ENCODE results near the gene TRIM28. TPM values are rescaled to one million over a fixed set of nuclear protein-coding genes. Genes with fewer than 3 reads are reported as not detected.

TRIM28 gene
- total and polyA plus RNA-seq, 9 of the 15 experiments (the other 6 are each of a cell fraction or from before 2014, with no cell fraction given), result 12.1 to 797 (median 490) TPM

DNA sequence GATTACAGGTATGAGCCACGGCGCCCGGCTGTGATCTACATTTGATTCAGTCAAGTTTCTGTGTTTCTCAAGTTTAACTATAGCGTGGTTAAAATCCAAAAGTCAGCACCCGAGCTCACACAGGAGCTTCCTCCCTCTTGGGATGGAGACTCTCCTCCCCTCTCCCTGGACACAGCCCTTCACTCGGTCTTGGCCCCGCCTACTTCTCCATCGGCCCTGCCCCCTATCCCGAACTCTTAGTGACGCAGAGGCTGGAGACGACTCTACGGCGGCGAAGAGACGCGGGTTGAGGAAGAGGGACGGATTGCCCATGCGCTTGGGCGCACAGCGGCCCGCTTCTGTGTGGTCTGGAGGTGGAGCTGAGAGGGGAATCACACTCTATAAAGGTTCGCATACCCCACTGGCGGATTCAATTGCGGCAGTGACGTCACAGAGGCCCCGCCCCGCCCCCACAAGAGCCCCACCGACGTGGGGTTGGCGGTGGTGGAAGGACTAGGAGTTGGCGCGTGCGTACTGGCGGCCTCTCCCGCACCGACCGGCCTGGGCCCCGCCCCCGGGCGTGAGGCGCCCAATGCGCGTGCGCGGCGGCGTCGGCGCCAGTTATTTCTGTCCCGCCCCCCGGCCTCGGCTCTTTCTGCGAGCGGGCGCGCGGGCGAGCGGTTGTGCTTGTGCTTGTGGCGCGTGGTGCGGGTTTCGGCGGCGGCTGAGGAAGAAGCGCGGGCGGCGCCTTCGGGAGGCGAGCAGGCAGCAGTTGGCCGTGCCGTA is at the start of gene TRIM28 (continued):
- TF ChIP-seq ESRRA (IDR thresholded peaks at IDR 0.05; ENCODE audit: borderline replicate concordance, low read depth), result no peak; the same call in 1 of the 2 replicates

DNA sequence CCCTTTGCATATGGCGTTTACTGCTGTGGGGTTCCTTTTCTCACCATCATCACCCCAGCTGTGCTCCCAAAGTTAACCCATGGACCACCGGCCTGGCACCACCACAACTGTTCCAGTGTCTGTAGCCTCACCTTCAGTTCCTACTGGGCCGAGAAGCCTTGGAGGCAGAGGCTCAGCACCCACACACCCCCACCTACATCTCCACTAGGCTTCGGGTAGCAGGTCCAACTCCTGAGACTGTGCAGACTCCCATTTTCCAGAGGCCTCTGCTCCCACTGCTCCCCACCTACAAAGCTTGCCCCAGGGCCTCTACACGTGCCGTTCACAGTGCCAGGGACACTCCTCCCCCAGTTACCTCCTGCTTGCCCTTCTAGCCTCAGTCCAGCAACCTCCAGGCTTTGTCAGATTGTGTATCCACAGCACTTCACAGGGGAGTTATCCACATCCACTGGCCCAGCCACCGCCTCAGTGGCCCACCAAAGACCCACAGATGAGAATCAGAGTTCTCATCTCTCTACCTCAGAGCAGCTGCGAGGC is 46.2 kb upstream of the TRIM28 start:
- Histone ChIP-seq H3K36me3 (ENCODE audit: control insufficient read depth, insufficient read depth, low read length) (peaks cover 4% of the 10 kb centered on the region; the same call in 1 of the 3 replicates), H3K9me3 (replicated peaks; ENCODE audit: control insufficient read depth, insufficient read depth, low read depth, low read length) (no peaks in the 10 kb centered on the region), H4K20me1 (replicated peaks; ENCODE audit: control insufficient read depth, insufficient read depth, low read length) (no peaks in the 10 kb centered on the region), H3K79me2 (ENCODE audit: control insufficient read depth, insufficient read depth, low read length) (peaks cover 49% of the 10 kb centered on the region), H3K9me1 (ENCODE audit: control insufficient read depth, insufficient read depth, low read length) (no peaks in the 10 kb centered on the region), H3K4me3 (peak overlapping the region; percentile 67), H3K4me2 (ENCODE audit: insufficient read depth, low read length) (peak overlapping the region; percentile 97), H3K27ac (ENCODE audit: extremely low read depth, low read depth, low read length) (no peak overlapping the region; the same call in 1 of the 3 replicates), H3K9ac (ENCODE audit: insufficient read depth in 1 of 2, low read depth in 2 of 2, low read length in 2 of 2) (peak overlapping the region; percentile 80 to 99), H3K4me1 (replicated peaks in 1 of 2; ENCODE audit: control insufficient read depth in 2 of 2, insufficient read depth in 2 of 2, low read length in 2 of 2) (peaks cover 22 to 32% of the 10 kb centered on the region in 2 experiments; a peak in 4 of 5 replicates), H2AFZ (ENCODE audit: low read depth, low read length) (no peak overlapping the region), H3K27me3 (ENCODE audit: control insufficient read depth in 2 of 2, insufficient read depth in 2 of 2, low read length in 2 of 2) (no peaks in the 10 kb centered on the region)
- 25% methylated on average over 8 of the region's 8 CpGs for WGBS (ENCODE audit: insufficient coverage, low coverage, missing lambda C conversion rate)
- BruUV-seq (replicated peaks), result no TSS peak
- ChIA-PET CTCF (ENCODE audit: low intra/inter-chr PET ratio) (no interaction called here), POLR2A (interaction anchor here (3.1 kb wide), 1 partner anchor 22 kb away, joined by 14 read pairs; the partner anchor contains the start of gene ZBTB45)
- in situ Hi-C loops (cut with MboI) (no loop called here), intact Hi-C loops (cut with micrococcal nuclease) (no loop called here)
- TF ChIP-seq CBX5 (IDR thresholded peaks at IDR 0.05; ENCODE audit: borderline replicate concordance, low read depth) (no peak), BHLHE40 (IDR thresholded peaks at IDR 0.05; ENCODE audit: low read length) (peak; percentile 12; the same call in 1 of the 2 replicates), ZBTB7A (IDR thresholded peaks at IDR 0.05; ENCODE audit: borderline replicate concordance, control insufficient read depth, low read depth, low read length) (peak; percentile 29; the same call in 1 of the 2 replicates), MECOM (CRISPR knock-in tag; IDR thresholded peaks at IDR 0.05) (no peak), ELF4 (CRISPR knock-in tag; IDR thresholded peaks at IDR 0.05) (no peak), STAG1 (CRISPR knock-in tag; IDR thresholded peaks at IDR 0.05; ENCODE audit: borderline replicate concordance) (0 out of 2 replicates have a peak, but pooled peaks have one; percentile 25), ZC3H4 (CRISPR knock-in tag; IDR thresholded peaks at IDR 0.05; ENCODE audit: borderline replicate concordance) (0 out of 2 replicates have a peak, but pooled peaks have one; percentile 51)
- DNase-seq (ENCODE audit: extremely low read depth in 1 of 4, low spot score in 3 of 4), result peak in 1 of 4 experiments; percentile 37
- no peak for FAIRE-seq
- ATAC-seq, result no peak

All from K562 (cell line).